Measurements from ENCODE around the gene APOL6. TPM values are rescaled to one million over a fixed set of nuclear protein-coding genes. Genes with fewer than 3 reads are reported as not detected.

APOL6 gene
- total and polyA plus RNA-seq, 2 of the 4 experiments (the other 2 are of a cell fraction), result 1.2 to 7.2 TPM

DNA sequence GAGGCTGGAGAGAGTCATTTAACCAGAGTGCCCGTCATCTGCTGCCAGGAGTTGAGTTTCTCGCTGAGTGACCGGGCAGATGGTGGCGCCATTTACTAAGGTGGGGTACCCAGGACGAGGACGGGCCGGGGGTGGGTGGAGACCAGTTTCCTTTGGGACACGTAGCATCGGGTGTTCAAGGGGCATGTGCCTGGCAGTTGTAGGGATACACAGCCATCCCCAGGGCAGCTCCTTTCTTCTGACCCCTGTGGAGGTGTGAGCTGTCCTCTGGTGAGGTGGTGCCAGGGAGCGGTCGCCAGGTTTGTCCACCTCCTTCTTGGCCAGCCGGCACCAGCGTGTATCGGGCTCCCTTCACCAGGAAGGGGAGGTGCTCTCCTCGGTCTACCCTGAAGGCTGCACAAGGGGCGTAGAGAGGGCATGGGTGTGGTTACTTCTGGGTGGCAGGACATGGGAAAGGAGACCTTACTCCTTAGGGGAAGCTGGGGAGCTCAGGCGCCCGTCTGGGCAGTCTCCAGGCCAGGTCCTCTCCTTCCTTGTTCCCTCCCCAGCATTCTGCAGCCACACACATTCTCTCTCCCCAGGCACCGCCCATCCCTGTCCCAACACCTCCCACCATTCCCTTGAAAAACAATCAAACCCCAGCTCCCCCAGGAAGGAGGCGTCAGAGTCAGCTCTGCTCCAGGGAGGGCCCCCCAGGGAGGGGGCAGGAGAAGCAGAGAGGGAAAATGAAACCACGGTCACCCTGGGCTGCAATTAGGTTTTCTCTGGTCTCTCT, 20.8 kb upstream of the APOL6 start (continued):
- TF ChIP-seq CTCF (conservative IDR thresholded peaks at IDR 0.05; ENCODE audit: low read depth, low read length) (peak; percentile 81), POLR2A (IDR thresholded peaks at IDR 0.05; ENCODE audit: low read depth, low read length) (no peak), CHD1 (IDR thresholded peaks at IDR 0.05; ENCODE audit: low read depth, low read length) (0 out of 2 replicates have a peak, but pooled peaks have one; percentile 59), BHLHE40 (IDR thresholded peaks at IDR 0.05; ENCODE audit: low read depth, low read length) (no peak; the same call in 1 of the 2 replicates)
